ENCODE data around the gene JPH3. TPM values are rescaled to one million over a fixed set of nuclear protein-coding genes. Genes with fewer than 3 reads are reported as not detected.

Gene JPH3
- total RNA-seq, 2 experiments from 2014 or later = not detected

GRCh38 chr16:87636741-87637140 lies 34.4 kb downstream of the JPH3 start:
- DNase-seq = peak in 1 of 14 experiments; percentile 34
- no peak overlapping the region for H3K27ac Mint-ChIP-seq

GRCh38 chr16:87637357-87637756 lies 35.0 kb downstream of the JPH3 start:
- ChIA-PET POLR2A (no interaction called here), CTCF (interaction anchor here (1.2 kb wide), 1 partner anchor 434 kb away, joined by 3 read pairs; no protein-coding TSS in a partner anchor)
- Mint-ChIP-seq H3K4me3 (no peak overlapping the region), H3K27ac (no peak overlapping the region), H3K27me3 (peaks cover 5% of the 10 kb centered on the region), H3K9me3 (no peaks in the 10 kb centered on the region), H3K36me3 (ENCODE audit: low read depth) (no peaks in the 10 kb centered on the region), H3K4me1 (ENCODE audit: low read depth) (peaks cover 11% of the 10 kb centered on the region)
- TF ChIP-seq, protein P1, sequence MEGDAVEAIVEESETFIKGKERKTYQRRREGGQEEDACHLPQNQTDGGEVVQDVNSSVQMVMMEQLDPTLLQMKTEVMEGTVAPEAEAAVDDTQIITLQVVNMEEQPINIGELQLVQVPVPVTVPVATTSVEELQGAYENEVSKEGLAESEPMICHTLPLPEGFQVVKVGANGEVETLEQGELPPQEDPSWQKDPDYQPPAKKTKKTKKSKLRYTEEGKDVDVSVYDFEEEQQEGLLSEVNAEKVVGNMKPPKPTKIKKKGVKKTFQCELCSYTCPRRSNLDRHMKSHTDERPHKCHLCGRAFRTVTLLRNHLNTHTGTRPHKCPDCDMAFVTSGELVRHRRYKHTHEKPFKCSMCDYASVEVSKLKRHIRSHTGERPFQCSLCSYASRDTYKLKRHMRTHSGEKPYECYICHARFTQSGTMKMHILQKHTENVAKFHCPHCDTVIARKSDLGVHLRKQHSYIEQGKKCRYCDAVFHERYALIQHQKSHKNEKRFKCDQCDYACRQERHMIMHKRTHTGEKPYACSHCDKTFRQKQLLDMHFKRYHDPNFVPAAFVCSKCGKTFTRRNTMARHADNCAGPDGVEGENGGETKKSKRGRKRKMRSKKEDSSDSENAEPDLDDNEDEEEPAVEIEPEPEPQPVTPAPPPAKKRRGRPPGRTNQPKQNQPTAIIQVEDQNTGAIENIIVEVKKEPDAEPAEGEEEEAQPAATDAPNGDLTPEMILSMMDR (IDR thresholded peaks at IDR 0.05) = no peak
- Histone ChIP-seq H3K9me3 (ENCODE audit: control insufficient read depth in 1 of 2, insufficient read depth in 1 of 2, low read length in 2 of 2) (no peaks in the 10 kb centered on the region), H3K4me3 (ENCODE audit: low read length) (no peak overlapping the region), H3K4me1 (ENCODE audit: insufficient read depth, low read length) (peaks cover 24% of the 10 kb centered on the region), H3K27me3 (ENCODE audit: control insufficient read depth in 1 of 2, insufficient read depth in 2 of 2, low read length in 2 of 2) (no peaks in the 10 kb centered on the region), H3K36me3 (ENCODE audit: insufficient read depth, low read length) (no peaks in the 10 kb centered on the region), H3K27ac (ENCODE audit: low read depth in 1 of 2, low read length in 2 of 2) (no peak overlapping the region)
- intact Hi-C loops (cut with DNase I, micrococcal nuclease) = loop anchor here (2.0 to 10.0 kb wide), 7 partner anchors 175 to 1075 kb away; no protein-coding TSS in a partner anchor
- ATAC-seq (ENCODE audit: poor library complexity) (no peak), DNase-seq (no peak)

More at GRCh38 chr16:87636741-87637140, 34.4 kb downstream of the JPH3 start:
- ATAC-seq (ENCODE audit: poor library complexity) = no peak
- intact Hi-C loops (cut with DNase I, micrococcal nuclease) = loop anchor here (2.0 to 10.0 kb wide), 7 partner anchors 174 to 1074 kb away; no protein-coding TSS in a partner anchor
- H3K9me3 ChIP-seq (ENCODE audit: control insufficient read depth in 1 of 2, insufficient read depth in 1 of 2, low read length in 2 of 2) = no peaks in the 10 kb centered on the region
- TF ChIP-seq, protein P1 (IDR thresholded peaks at IDR 0.05) = no peak
- ChIA-PET POLR2A (interaction anchor here (1.0 kb wide), 1 partner anchor 1075 kb away, joined by 3 read pairs; no protein-coding TSS in a partner anchor), CTCF (interaction anchor here (0.9 to 2.3 kb wide), 6 partner anchors 86 to 434 kb away, joined by 3 to 17 read pairs (median 4); no protein-coding TSS in a partner anchor)
- peaks cover 24% of the 10 kb centered on the region for H3K4me1 ChIP-seq (ENCODE audit: insufficient read depth, low read length)
- Mint-ChIP-seq H3K4me3 (no peak overlapping the region), H3K27me3 (peaks cover 5% of the 10 kb centered on the region), H3K4me1 (ENCODE audit: low read depth) (peaks cover 11% of the 10 kb centered on the region), H3K36me3 (ENCODE audit: low read depth) (no peaks in the 10 kb centered on the region), H3K9me3 (no peaks in the 10 kb centered on the region)
- H3K27me3 ChIP-seq (ENCODE audit: control insufficient read depth in 1 of 2, insufficient read depth in 2 of 2, low read length in 2 of 2) = no peaks in the 10 kb centered on the region
- H3K36me3 ChIP-seq (ENCODE audit: insufficient read depth, low read length) = no peaks in the 10 kb centered on the region
- H3K4me3 ChIP-seq (ENCODE audit: low read length) = no peak overlapping the region
- H3K27ac ChIP-seq (ENCODE audit: low read depth in 1 of 2, low read length in 2 of 2) = no peak overlapping the region

DNA sequence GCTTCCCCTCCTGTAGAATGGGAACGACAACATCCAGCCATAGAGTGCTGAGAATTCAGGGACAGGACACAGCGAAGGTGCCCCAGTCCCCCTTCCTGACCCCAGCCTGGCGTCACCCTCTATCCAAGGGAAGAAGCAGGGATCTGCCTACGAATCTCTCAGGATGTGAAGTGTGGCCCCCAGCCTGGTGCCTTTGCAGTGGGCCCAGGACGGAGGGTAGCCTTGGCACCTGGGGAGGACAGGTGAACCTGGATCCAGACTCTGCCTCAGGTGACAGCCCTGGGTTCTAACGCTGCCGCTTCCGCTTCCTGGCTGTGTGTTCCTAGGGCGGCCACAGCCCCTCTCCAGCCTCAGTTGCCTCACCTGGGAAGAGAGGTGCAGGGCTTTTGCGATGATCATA lies 36.4 kb downstream of the JPH3 start:
- Mint-ChIP-seq H3K4me3 (no peak overlapping the region), H3K4me1 (ENCODE audit: low read depth) (peaks cover 11% of the 10 kb centered on the region), H3K36me3 (ENCODE audit: low read depth) (no peaks in the 10 kb centered on the region), H3K27me3 (peaks cover 5% of the 10 kb centered on the region), H3K9me3 (no peaks in the 10 kb centered on the region), H3K27ac (no peak overlapping the region)
- H3K4me1 ChIP-seq (ENCODE audit: insufficient read depth, low read length) = peaks cover 24% of the 10 kb centered on the region
- no peak overlapping the region for H3K4me3 ChIP-seq (ENCODE audit: low read length)
- TF ChIP-seq, protein P1 (IDR thresholded peaks at IDR 0.05) = no peak
- no peaks in the 10 kb centered on the region for H3K9me3 ChIP-seq (ENCODE audit: control insufficient read depth in 1 of 2, insufficient read depth in 1 of 2, low read length in 2 of 2)
- ATAC-seq (ENCODE audit: poor library complexity) = no peak
- no peaks in the 10 kb centered on the region for H3K36me3 ChIP-seq (ENCODE audit: insufficient read depth, low read length)
- ChIA-PET POLR2A (no interaction called here), CTCF (no interaction called here)
- no peak overlapping the region for H3K27ac ChIP-seq (ENCODE audit: low read depth in 1 of 2, low read length in 2 of 2)
- intact Hi-C loops (cut with DNase I, micrococcal nuclease) = loop anchor here (5.0 to 10.0 kb wide), 6 partner anchors 176 to 1076 kb away; no protein-coding TSS in a partner anchor
- DNase-seq = no peak
- no peaks in the 10 kb centered on the region for H3K27me3 ChIP-seq (ENCODE audit: control insufficient read depth in 1 of 2, insufficient read depth in 2 of 2, low read length in 2 of 2)

All from CD4-positive, alpha-beta T cell (primary cell).